GM19351 (cell line): ENCODE measurements around the gene BLTP1.

Experiments used
- ATAC-seq: cut with Tn5 transposase; IDR thresholded peaks from one replicate; pipeline ENCODE4 v1.9.1; 2021; ENCODE audit warnings: mild to moderate bottlenecking, moderate library complexity; ENCODE audit not compliant: unreplicated experiment

BLTP1 gene

GRCh38 chr4:122170775-122171174 is 18.6 kb downstream of the BLTP1 start:
- no peak for ATAC-seq

GRCh38 chr4:122171323-122171722 is 19.2 kb downstream of the BLTP1 start:
- ATAC-seq = no peak

- no peak for ATAC-seq
Observed at GRCh38 chr4:122172266-122172665, 20.1 kb downstream of the BLTP1 start.

GRCh38 chr4:122178961-122179360 is 26.8 kb downstream of the BLTP1 start:
- ATAC-seq = no peak

GRCh38 chr4:122195718-122196117 is 43.6 kb downstream of the BLTP1 start:
- no peak for ATAC-seq
